H1 (cell line): Measurements from ENCODE around the gene KIF22. TPM values are rescaled to one million over a fixed set of nuclear protein-coding genes. Genes with fewer than 3 reads are reported as not detected.

Experiments used
- KDM4A ChIP-seq: IDR thresholded peaks from one replicate; pipeline ENCODE4 v1.7.1; 2012; ENCODE audit warnings: low read depth, mild to moderate bottlenecking, moderate library complexity, low read length, inconsistent platforms; ENCODE audit not compliant: severe bottlenecking
- SP2 ChIP-seq: IDR thresholded peaks from 2 replicates; pipeline ENCODE4 v1.6.1; 2012; ENCODE audit warnings: mild to moderate bottlenecking, low read length, inconsistent platforms
- polyA plus RNA-seq, 7 experiments: library from polyadenylated mRNA; depleted of rRNA in 3 of 7; stranded (reverse) in 5 of 7; unstranded in 2 of 7; fragments of >200 nt in 5 of 7; fragments of 200-250 nt in 2 of 7; gene quantifications; 1 replicate in 5 of 7; 2 replicates in 1 of 7; 4 replicates in 1 of 7; pipeline versions ENCODE4 v1.2.1 to v1.2.3, GENCODE V29; 2011 to 2013; ENCODE audit warnings: missing spikeins in 2 of 7, mixed read lengths in 2 of 7
- total RNA-seq: library from RNA; stranded (reverse); fragmentation: NEBNext Ultra II Directional; extraction: Animal tissue kit (Norgen Biotek cat#: 25700); gene quantifications from 2 replicates; pipeline ENCODE4 v1.2.1, GENCODE V29; 2021
- TF ChIP-seq, protein P1 (sequence below): IDR thresholded peaks from 2 replicates; pipeline ENCODE4 v1.6.1; 2011; ENCODE audit warnings: low read length, improper control_type of control experiment

KIF22 gene
- total and polyA plus RNA-seq, 2 of the 8 experiments (the other 6 are each of a cell fraction or from before 2014, with no cell fraction given) = 139 to 142 TPM

DNA sequence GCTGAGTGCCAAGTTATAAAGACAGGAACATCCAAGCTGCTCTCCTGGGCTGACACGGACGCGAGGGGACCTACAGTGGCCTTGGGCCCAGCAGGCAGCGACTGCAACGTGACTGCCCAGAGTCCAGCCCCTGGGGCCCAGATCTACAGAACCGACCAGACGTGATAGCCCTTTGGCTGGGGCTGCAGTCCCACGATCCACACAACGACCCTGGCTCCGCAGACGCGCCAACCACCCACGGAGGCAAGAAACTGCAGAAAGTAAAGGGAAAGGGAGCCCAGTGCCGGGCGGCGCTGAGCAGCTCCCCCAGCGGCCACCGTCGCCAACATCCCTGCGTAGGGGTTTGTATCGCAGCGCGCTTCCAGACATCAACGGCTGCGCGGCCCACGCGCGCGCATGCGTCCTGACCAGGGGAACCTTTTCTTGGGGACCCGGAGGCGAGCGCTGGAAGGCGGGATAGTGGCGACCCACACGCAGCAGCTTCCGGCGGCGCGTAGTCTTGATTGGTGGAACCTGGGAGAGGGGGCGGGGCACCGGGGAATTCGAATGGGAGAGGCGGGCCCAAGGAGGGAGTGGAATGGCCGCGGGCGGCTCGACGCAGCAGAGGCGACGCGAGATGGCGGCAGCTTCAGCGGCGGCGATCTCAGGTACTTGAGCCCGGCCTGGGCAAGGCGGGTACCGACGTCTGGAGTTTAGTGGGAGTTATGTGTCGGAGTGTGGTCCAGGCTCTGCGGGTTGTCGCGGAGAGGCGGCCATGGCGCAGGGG lies at the start of gene KIF22 (continued):
- TF ChIP-seq, protein P1, sequence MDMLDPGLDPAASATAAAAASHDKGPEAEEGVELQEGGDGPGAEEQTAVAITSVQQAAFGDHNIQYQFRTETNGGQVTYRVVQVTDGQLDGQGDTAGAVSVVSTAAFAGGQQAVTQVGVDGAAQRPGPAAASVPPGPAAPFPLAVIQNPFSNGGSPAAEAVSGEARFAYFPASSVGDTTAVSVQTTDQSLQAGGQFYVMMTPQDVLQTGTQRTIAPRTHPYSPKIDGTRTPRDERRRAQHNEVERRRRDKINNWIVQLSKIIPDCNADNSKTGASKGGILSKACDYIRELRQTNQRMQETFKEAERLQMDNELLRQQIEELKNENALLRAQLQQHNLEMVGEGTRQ = no peak
- TF ChIP-seq SP2 (peak; percentile 16; the same call in 1 of the 2 replicates), KDM4A (peak; percentile 81)
